ENCODE measurements around the gene NR3C2.
"Not testable (repeated sequence)": the region's sequence is repeated elsewhere in the genome, so short reads cannot be mapped to it uniquely, and the experiment has no call there.

NR3C2 gene

GRCh38 chr4:148196164-148196563, 246.1 kb downstream of the NR3C2 start:
- no peak overlapping the region for H3K4me3 ChIP-seq (ENCODE audit: low read length)
- H3K36me3 ChIP-seq (ENCODE audit: control insufficient read depth, insufficient read depth, low read length, severe bottlenecking) = no peaks in the 10 kb centered on the region
- no peaks in the 10 kb centered on the region for H3K27me3 ChIP-seq (replicated peaks; ENCODE audit: control insufficient read depth, insufficient read depth, low read length)
- H3K4me1 ChIP-seq (ENCODE audit: control insufficient read depth, insufficient read depth, low read length) = no peaks in the 10 kb centered on the region
- no peak for DNase-seq (ENCODE audit: low read depth)
- no peaks in the 10 kb centered on the region for H3K9me3 ChIP-seq (ENCODE audit: control insufficient read depth, low read length)
- no peak overlapping the region for H3K9ac ChIP-seq (ENCODE audit: low read length)

- Histone ChIP-seq H3K4me1 (ENCODE audit: control insufficient read depth, insufficient read depth, low read length) (no peaks in the 10 kb centered on the region), H3K27me3 (replicated peaks; ENCODE audit: control insufficient read depth, insufficient read depth, low read length) (no peaks in the 10 kb centered on the region), H3K4me3 (ENCODE audit: low read length) (no peak overlapping the region), H3K9ac (ENCODE audit: low read length) (no peak overlapping the region), H3K36me3 (ENCODE audit: control insufficient read depth, insufficient read depth, low read length, severe bottlenecking) (no peaks in the 10 kb centered on the region), H3K9me3 (ENCODE audit: control insufficient read depth, low read length) (no peaks in the 10 kb centered on the region)
- no peak for DNase-seq (ENCODE audit: low read depth)
Observed at GRCh38 chr4:148192526-148192925, 249.7 kb downstream of the NR3C2 start.

- not testable (repeated sequence) for H3K36me3 ChIP-seq (ENCODE audit: control insufficient read depth, insufficient read depth, low read length, severe bottlenecking); H3K9me3 ChIP-seq (ENCODE audit: control insufficient read depth, low read length); H3K27me3 ChIP-seq (replicated peaks; ENCODE audit: control insufficient read depth, insufficient read depth, low read length); H3K4me1 ChIP-seq (ENCODE audit: control insufficient read depth, insufficient read depth, low read length); H3K9ac ChIP-seq (ENCODE audit: low read length); DNase-seq (ENCODE audit: low read depth); H3K4me3 ChIP-seq (ENCODE audit: low read length)
Observed at GRCh38 chr4:148187454-148188222, 254.6 kb downstream of the NR3C2 start.

- H3K4me1 ChIP-seq (ENCODE audit: control insufficient read depth, insufficient read depth, low read length) = no peaks in the 10 kb centered on the region
- no peaks in the 10 kb centered on the region for H3K36me3 ChIP-seq (ENCODE audit: control insufficient read depth, insufficient read depth, low read length, severe bottlenecking)
- H3K27me3 ChIP-seq (replicated peaks; ENCODE audit: control insufficient read depth, insufficient read depth, low read length) = no peaks in the 10 kb centered on the region
- H3K9ac ChIP-seq (ENCODE audit: low read length) = no peak overlapping the region
- no peaks in the 10 kb centered on the region for H3K9me3 ChIP-seq (ENCODE audit: control insufficient read depth, low read length)
- H3K4me3 ChIP-seq (ENCODE audit: low read length) = no peak overlapping the region
- DNase-seq (ENCODE audit: low read depth) = no peak
Observed at GRCh38 chr4:148184922-148185321, 257.3 kb downstream of the NR3C2 start.

GRCh38 chr4:148182230-148182911, 259.8 kb downstream of the NR3C2 start:
- Histone ChIP-seq H3K36me3 (ENCODE audit: control insufficient read depth, insufficient read depth, low read length, severe bottlenecking) (no peaks in the 10 kb centered on the region), H3K9me3 (ENCODE audit: control insufficient read depth, low read length) (no peaks in the 10 kb centered on the region), H3K27me3 (replicated peaks; ENCODE audit: control insufficient read depth, insufficient read depth, low read length) (no peaks in the 10 kb centered on the region), H3K4me3 (ENCODE audit: low read length) (no peak overlapping the region), H3K9ac (ENCODE audit: low read length) (no peak overlapping the region), H3K4me1 (ENCODE audit: control insufficient read depth, insufficient read depth, low read length) (no peaks in the 10 kb centered on the region)
- DNase-seq (ENCODE audit: low read depth) = no peak

- Histone ChIP-seq H3K36me3 (ENCODE audit: control insufficient read depth, insufficient read depth, low read length, severe bottlenecking) (no peaks in the 10 kb centered on the region), H3K4me1 (ENCODE audit: control insufficient read depth, insufficient read depth, low read length) (no peaks in the 10 kb centered on the region), H3K27me3 (replicated peaks; ENCODE audit: control insufficient read depth, insufficient read depth, low read length) (no peaks in the 10 kb centered on the region), H3K4me3 (ENCODE audit: low read length) (no peak overlapping the region), H3K9me3 (ENCODE audit: control insufficient read depth, low read length) (no peaks in the 10 kb centered on the region), H3K9ac (ENCODE audit: low read length) (no peak overlapping the region)
- DNase-seq (ENCODE audit: low read depth) = no peak
Observed at GRCh38 chr4:148173397-148174017, 268.7 kb downstream of the NR3C2 start.

GRCh38 chr4:148171596-148171995, 270.6 kb downstream of the NR3C2 start:
- no peak for DNase-seq (ENCODE audit: low read depth)
- H3K27me3 ChIP-seq (replicated peaks; ENCODE audit: control insufficient read depth, insufficient read depth, low read length) = no peaks in the 10 kb centered on the region
- no peak overlapping the region for H3K9ac ChIP-seq (ENCODE audit: low read length)
- no peak overlapping the region for H3K4me3 ChIP-seq (ENCODE audit: low read length)
- no peaks in the 10 kb centered on the region for H3K4me1 ChIP-seq (ENCODE audit: control insufficient read depth, insufficient read depth, low read length)
- H3K9me3 ChIP-seq (ENCODE audit: control insufficient read depth, low read length) = no peaks in the 10 kb centered on the region
- H3K36me3 ChIP-seq (ENCODE audit: control insufficient read depth, insufficient read depth, low read length, severe bottlenecking) = no peaks in the 10 kb centered on the region

- no peaks in the 10 kb centered on the region for H3K36me3 ChIP-seq (ENCODE audit: control insufficient read depth, insufficient read depth, low read length, severe bottlenecking)
- peaks cover 3% of the 10 kb centered on the region for H3K4me1 ChIP-seq (ENCODE audit: control insufficient read depth, insufficient read depth, low read length)
- no peak overlapping the region for H3K9ac ChIP-seq (ENCODE audit: low read length)
- H3K4me3 ChIP-seq (ENCODE audit: low read length) = no peak overlapping the region
- H3K27me3 ChIP-seq (replicated peaks; ENCODE audit: control insufficient read depth, insufficient read depth, low read length) = no peaks in the 10 kb centered on the region
- H3K9me3 ChIP-seq (ENCODE audit: control insufficient read depth, low read length) = no peaks in the 10 kb centered on the region
- DNase-seq (ENCODE audit: low read depth) = no peak
Observed at GRCh38 chr4:148170408-148171365, 271.5 kb downstream of the NR3C2 start.

GRCh38 chr4:148166132-148166591, 276.1 kb downstream of the NR3C2 start:
- Histone ChIP-seq H3K4me3 (ENCODE audit: low read length) (peak overlapping the region; percentile 70), H3K9me3 (ENCODE audit: control insufficient read depth, low read length) (no peaks in the 10 kb centered on the region)
- DNase-seq (ENCODE audit: low read depth) = peak; percentile 75

GRCh38 chr4:148164557-148164956, 277.7 kb downstream of the NR3C2 start:
- peaks cover 6% of the 10 kb centered on the region for H3K4me1 ChIP-seq (ENCODE audit: control insufficient read depth, insufficient read depth, low read length)
- no peak for DNase-seq (ENCODE audit: low read depth)
- no peak overlapping the region for H3K9ac ChIP-seq (ENCODE audit: low read length)
- no peaks in the 10 kb centered on the region for H3K27me3 ChIP-seq (replicated peaks; ENCODE audit: control insufficient read depth, insufficient read depth, low read length)
- H3K9me3 ChIP-seq (ENCODE audit: control insufficient read depth, low read length) = no peaks in the 10 kb centered on the region
- H3K36me3 ChIP-seq (ENCODE audit: control insufficient read depth, insufficient read depth, low read length, severe bottlenecking) = no peaks in the 10 kb centered on the region
- H3K4me3 ChIP-seq (ENCODE audit: low read length) = no peak overlapping the region

More at GRCh38 chr4:148166132-148166591, 276.1 kb downstream of the NR3C2 start:
- Histone ChIP-seq H3K36me3 (ENCODE audit: control insufficient read depth, insufficient read depth, low read length, severe bottlenecking) (no peaks in the 10 kb centered on the region), H3K4me1 (ENCODE audit: control insufficient read depth, insufficient read depth, low read length) (peaks cover 6% of the 10 kb centered on the region), H3K9ac (ENCODE audit: low read length) (peak overlapping the region; percentile 52), H3K27me3 (replicated peaks; ENCODE audit: control insufficient read depth, insufficient read depth, low read length) (no peaks in the 10 kb centered on the region)

Data from adipocyte (in vitro differentiated cells).